Panc1 (cell line): ENCODE measurements around the gene SLC26A11.

Experiments
- POLR2AphosphoS5 ChIP-seq: IDR thresholded peaks from 2 replicates; pipeline ENCODE4 v1.6.1; 2012; ENCODE audit warnings: mild to moderate bottlenecking, low read depth, low read length, moderate library complexity
- REST ChIP-seq, 2 experiments: IDR thresholded peaks; 2 replicates each; pipeline ENCODE4 v1.6.1; 2011 to 2012; ENCODE audit warnings: low read depth in 2 of 2, control low read depth in 1 of 2, low read length in 1 of 2, mild to moderate bottlenecking in 1 of 2, moderate library complexity in 1 of 2; ENCODE audit not compliant: insufficient read depth in 1 of 2
- TCF7L2 ChIP-seq: IDR thresholded peaks from 2 replicates; pipeline ENCODE4 v1.6.1; 2011; ENCODE audit warnings: mild to moderate bottlenecking, low read depth, low read length, inconsistent platforms
- TF ChIP-seq, protein P1 (sequence below): fragments of 450-650 bp; IDR thresholded peaks from 2 replicates; pipeline ENCODE4 v1.5.1; 2017; ENCODE audit warnings: mild to moderate bottlenecking

DNA sequence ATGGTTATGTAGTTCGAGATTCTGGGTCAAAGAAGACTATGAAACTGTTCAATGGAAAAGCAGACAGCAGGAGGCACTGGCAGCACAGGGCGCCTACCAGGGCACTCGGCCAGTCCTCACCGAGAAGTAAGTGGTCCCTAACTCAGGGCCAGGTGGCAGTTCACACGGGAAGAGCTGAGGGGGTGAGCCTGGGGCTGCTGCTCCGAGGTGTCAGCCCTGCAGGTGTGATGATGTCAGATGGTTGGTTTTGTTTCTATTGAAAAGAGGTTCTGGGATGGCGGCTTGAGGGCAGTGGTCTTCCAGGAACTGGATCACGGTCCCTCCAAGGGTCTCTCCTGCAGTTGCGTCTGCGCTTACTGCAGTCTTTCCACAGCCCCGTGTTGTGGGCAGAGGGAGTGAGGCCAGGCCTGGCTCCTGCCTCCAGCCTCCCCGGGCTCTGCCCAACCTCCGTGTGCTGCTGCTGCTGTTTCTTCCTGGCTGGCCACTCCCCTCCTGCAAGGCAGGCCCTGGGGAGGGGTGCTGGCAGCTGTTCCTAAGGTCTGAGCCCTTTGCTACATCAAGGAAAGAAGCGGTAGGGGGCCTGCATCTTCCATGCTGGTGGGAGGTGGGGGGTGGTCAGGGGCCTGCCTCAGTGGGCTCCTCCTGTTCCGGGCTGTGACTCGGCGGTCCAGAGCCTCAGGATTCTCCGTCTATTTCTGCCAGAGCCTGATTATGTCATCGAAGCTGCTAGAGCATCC lies 63.1 kb downstream of the SLC26A11 start:
- TF ChIP-seq, protein P1, sequence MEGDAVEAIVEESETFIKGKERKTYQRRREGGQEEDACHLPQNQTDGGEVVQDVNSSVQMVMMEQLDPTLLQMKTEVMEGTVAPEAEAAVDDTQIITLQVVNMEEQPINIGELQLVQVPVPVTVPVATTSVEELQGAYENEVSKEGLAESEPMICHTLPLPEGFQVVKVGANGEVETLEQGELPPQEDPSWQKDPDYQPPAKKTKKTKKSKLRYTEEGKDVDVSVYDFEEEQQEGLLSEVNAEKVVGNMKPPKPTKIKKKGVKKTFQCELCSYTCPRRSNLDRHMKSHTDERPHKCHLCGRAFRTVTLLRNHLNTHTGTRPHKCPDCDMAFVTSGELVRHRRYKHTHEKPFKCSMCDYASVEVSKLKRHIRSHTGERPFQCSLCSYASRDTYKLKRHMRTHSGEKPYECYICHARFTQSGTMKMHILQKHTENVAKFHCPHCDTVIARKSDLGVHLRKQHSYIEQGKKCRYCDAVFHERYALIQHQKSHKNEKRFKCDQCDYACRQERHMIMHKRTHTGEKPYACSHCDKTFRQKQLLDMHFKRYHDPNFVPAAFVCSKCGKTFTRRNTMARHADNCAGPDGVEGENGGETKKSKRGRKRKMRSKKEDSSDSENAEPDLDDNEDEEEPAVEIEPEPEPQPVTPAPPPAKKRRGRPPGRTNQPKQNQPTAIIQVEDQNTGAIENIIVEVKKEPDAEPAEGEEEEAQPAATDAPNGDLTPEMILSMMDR: no peak
- TF ChIP-seq TCF7L2 (no peak), POLR2AphosphoS5 (no peak), REST (IDR thresholded peaks at IDR 0.05; ENCODE audit: insufficient read depth in 1 of 2, low read depth in 2 of 2, low read length in 1 of 2) (no peak)
